ENCODE results near the gene PCK1. TPM values are rescaled to one million over a fixed set of nuclear protein-coding genes. Genes with fewer than 3 reads are reported as not detected.

The PCK1 gene
- total RNA-seq, 2 experiments from 2014 or later = not detected

DNA sequence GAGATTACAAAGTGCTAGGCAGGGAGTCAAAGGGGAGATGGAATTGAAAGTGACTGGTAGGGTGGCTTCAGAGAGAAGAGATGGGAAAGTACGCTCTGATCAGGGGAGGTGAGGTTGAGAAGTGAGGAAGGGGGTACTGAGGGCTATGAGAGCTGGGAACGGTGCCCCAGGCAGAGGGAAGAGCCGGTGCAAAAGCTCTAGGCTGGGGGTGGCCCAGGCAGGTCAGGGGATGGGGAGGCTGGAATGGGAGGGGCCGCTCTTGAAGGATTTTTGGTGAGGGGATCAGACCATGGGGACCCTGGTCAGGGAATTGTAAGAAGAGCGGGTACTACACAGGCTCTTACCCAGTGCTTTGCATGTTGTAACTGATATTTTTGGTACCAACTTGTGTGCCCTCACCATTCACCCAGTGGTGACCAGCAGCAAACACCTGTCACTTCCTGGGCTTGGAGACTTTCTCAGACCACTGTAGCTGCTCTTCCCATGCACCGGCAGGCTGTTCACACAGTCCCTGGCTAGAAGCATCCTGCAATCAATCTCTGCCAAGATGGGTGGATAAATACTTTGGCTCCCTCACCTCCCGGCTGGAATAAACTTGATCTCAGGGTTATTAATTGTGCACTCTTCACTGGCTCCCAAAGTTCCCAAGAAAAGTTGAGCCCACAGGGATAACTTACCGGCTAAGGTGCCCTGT, 24.0 kb downstream of the PCK1 start:
- peaks cover 2% of the 10 kb centered on the region for H3K4me1 Mint-ChIP-seq
- H3K36me3 Mint-ChIP-seq = no peaks in the 10 kb centered on the region
- no peak for DNase-seq
- peaks cover 53% of the 10 kb centered on the region for H3K27me3 Mint-ChIP-seq
- no peak overlapping the region for H3K27ac Mint-ChIP-seq
- no peak overlapping the region for H3K4me3 Mint-ChIP-seq
- H3K9me3 Mint-ChIP-seq = no peaks in the 10 kb centered on the region

DNA sequence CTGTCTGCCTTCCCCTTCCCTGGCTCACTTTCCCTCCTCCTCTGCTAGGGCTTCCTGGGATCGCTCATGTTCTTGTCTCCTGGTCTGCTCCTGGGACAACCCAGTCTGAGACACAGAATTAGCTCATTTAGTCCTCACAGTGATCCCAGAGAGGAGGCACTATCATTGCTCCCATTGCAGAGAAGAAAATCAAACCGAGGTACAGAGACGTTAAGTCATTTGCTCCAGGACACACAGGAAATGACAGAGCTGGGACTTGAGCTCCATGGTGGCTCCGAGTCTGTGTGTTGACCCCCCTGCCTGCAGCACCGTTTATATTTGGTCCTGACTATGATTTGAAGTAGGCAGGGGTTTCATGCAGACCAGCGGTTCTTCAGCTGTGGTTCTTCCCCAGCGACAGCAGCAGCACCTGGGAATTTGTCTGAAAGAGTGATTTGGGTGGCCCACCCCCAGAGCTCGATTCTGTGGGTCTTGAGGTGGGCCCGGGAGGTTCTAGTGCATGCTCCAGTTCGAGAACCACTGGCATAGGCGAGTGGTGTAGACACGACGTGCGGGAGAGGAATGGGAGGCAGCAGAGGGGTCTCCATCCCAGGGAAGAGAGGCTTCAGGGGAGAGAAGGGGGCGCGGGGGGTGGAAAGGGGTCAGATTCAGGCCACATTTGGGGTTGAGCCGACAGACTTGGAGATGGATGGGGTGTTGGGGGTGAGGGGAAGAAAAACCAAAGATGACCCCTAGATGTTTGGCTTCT, 24.7 kb downstream of the PCK1 start:
- Mint-ChIP-seq H3K4me1 (peaks cover 2% of the 10 kb centered on the region), H3K4me3 (no peak overlapping the region), H3K9me3 (no peaks in the 10 kb centered on the region), H3K27ac (no peak overlapping the region), H3K27me3 (peaks cover 45% of the 10 kb centered on the region), H3K36me3 (no peaks in the 10 kb centered on the region)
- DNase-seq = no peak

DNA sequence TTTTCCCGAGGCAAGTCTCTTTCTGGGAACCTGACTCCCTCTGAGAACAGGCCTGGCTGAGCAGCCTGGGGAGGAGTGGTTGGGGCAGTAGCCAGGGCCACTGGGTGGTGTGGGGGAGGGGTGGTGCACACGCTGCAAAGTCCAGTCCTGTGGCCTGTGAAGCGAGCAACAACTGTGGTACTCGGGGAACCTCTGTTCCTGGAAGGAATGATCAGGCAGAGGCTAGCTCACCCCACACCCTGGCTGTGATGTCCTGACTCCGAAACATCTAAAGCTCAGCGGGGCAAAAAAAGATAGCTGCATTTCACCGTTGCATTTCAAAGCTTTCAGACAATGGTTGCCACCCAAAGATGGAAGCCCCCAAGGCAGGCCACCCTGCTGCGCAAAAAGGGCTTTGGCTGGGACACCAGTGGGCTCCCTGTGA, 25.5 kb downstream of the PCK1 start:
- H3K27ac Mint-ChIP-seq = no peak overlapping the region
- no peaks in the 10 kb centered on the region for H3K36me3 Mint-ChIP-seq
- H3K9me3 Mint-ChIP-seq = no peaks in the 10 kb centered on the region
- DNase-seq = no peak
- H3K4me1 Mint-ChIP-seq = peaks cover 2% of the 10 kb centered on the region
- H3K4me3 Mint-ChIP-seq = no peak overlapping the region
- H3K27me3 Mint-ChIP-seq = peaks cover 38% of the 10 kb centered on the region

DNA sequence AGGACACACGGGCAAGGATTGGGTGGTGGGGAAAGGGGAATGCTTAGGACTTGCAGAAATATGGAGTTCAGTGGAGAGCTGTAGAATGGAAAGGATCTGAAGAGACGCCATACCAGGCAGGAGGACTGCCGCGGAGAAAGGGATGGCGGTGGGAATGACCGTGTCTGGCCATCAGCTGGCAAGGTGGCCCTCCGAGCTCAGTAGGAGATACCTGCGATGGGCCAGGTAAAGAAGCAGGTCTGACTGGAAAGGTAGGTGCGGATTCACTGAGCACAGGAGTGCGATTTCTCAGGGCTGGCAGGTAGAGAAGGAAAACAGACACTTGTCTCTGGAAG, 26.0 kb downstream of the PCK1 start:
- Mint-ChIP-seq H3K27me3 (peaks cover 33% of the 10 kb centered on the region), H3K36me3 (no peaks in the 10 kb centered on the region), H3K4me3 (no peak overlapping the region), H3K9me3 (no peaks in the 10 kb centered on the region), H3K4me1 (peaks cover 2% of the 10 kb centered on the region), H3K27ac (no peak overlapping the region)
- DNase-seq = no peak

DNA sequence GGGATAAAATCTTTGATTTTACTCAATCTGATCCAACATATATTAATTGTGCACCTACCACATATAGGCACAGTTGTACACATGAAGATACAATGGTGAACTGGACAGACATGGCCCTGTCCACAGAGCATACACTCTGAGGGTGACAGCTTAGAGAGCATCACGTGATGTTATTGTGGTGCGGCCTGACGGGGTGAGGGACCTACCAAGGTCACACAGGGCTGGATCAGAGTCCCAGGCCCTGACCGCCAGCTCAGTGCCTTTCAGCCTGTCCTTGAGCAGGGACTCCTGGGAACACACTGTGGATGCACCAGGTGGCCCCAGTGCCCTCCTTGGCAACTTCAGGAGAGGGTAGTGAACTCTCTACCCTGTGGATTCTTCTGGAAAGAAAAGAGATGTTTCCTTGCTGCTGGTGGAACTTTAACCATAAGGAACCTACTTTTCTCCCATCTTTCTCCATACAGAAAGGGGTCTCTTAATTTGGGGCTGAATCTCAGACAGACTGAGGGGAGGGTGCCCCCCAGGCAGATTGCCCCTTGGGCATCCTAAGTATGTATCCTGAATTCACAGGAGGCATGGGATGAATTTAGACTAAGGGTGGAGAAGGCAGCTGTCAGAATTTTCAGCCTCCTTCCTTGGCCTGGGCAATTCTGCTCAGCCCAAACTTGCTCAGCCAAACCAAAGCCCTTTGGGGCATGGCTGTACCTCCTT, 26.5 kb downstream of the PCK1 start:
- peaks cover 27% of the 10 kb centered on the region for H3K27me3 Mint-ChIP-seq
- DNase-seq = no peak
- H3K36me3 Mint-ChIP-seq = no peaks in the 10 kb centered on the region
- H3K4me1 Mint-ChIP-seq = peaks cover 2% of the 10 kb centered on the region
- no peak overlapping the region for H3K27ac Mint-ChIP-seq
- no peak overlapping the region for H3K4me3 Mint-ChIP-seq
- no peaks in the 10 kb centered on the region for H3K9me3 Mint-ChIP-seq

DNA sequence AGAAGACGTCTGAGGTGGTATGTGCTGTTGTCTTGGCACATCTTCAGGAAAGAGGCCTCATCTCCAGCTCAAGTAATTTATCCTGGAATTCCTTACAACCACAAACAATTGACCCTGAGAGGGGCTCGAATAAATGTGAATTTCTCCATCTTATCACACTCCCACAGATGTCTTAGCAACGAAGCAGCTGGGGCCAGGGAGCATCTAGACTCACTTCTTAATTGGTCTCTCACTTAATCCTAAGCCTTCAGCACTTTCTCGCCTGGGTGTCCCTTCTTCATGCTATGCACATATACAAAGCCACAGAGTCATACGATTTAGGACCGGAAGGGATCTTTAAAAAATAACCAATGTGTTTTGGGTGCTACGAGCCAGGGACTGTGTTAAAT, 27.1 kb downstream of the PCK1 start:
- peaks cover 22% of the 10 kb centered on the region for H3K27me3 Mint-ChIP-seq
- no peaks in the 10 kb centered on the region for H3K9me3 Mint-ChIP-seq
- H3K27ac Mint-ChIP-seq = no peak overlapping the region
- H3K4me1 Mint-ChIP-seq = peaks cover under 1% of the 10 kb centered on the region
- no peak for DNase-seq
- no peaks in the 10 kb centered on the region for H3K36me3 Mint-ChIP-seq
- H3K4me3 Mint-ChIP-seq = no peak overlapping the region

DNA sequence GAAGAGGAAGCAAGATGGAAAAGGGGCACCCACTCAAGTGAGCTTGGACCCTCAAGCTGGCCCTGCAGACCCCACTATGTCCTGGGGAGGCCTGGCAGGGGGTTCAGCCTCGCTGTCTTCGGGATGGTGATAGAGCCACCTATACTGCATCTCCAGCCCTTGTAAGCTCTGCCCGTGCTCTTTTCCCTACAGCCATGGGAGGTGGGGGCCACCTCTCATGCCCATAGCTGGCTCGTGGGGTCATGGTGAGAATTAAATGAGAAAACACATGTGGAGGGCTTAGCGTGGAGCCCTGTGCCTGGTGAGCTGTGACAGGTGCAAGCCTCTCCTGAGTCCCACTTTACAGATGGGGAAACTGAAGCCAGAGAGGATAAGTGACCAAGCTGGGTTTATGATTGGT, 27.7 kb downstream of the PCK1 start:
- H3K27ac Mint-ChIP-seq = no peak overlapping the region
- DNase-seq = no peak
- no peaks in the 10 kb centered on the region for H3K36me3 Mint-ChIP-seq
- no peaks in the 10 kb centered on the region for H3K4me1 Mint-ChIP-seq
- no peaks in the 10 kb centered on the region for H3K9me3 Mint-ChIP-seq
- no peak overlapping the region for H3K4me3 Mint-ChIP-seq
- peaks cover 16% of the 10 kb centered on the region for H3K27me3 Mint-ChIP-seq

DNA sequence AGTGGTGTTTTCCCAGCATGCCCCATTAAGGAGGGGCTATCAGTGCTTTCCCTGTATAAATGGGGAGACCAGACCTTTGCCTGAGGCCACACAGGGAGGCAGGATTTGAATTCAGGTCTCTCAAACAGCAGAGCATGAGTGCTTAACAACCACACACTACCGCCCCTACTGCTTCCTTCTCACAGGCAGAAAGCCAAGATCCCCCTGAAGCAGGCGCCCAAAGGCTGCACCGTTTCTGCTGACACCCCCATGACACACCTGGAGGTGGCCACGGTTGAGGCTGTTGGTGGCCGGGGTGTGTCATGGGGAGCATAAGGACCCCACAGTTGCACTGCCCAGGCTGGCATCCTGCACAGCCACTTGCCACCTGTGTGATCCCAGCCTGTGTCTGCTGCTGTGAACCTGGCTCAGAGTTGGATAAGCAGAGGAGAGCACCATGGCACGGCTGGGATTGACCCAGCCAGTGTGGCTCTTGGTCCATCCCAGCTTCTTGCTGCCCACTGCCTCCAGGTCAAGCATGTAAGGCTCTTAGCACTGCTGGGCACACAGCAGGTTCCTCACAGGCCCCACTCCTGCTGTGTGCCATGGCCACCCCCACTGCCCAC, 28.3 kb downstream of the PCK1 start:
- no peak overlapping the region for H3K27ac Mint-ChIP-seq
- no peaks in the 10 kb centered on the region for H3K9me3 Mint-ChIP-seq
- no peaks in the 10 kb centered on the region for H3K36me3 Mint-ChIP-seq
- no peak overlapping the region for H3K4me3 Mint-ChIP-seq
- peaks cover 15% of the 10 kb centered on the region for H3K27me3 Mint-ChIP-seq
- DNase-seq = no peak
- no peaks in the 10 kb centered on the region for H3K4me1 Mint-ChIP-seq

DNA sequence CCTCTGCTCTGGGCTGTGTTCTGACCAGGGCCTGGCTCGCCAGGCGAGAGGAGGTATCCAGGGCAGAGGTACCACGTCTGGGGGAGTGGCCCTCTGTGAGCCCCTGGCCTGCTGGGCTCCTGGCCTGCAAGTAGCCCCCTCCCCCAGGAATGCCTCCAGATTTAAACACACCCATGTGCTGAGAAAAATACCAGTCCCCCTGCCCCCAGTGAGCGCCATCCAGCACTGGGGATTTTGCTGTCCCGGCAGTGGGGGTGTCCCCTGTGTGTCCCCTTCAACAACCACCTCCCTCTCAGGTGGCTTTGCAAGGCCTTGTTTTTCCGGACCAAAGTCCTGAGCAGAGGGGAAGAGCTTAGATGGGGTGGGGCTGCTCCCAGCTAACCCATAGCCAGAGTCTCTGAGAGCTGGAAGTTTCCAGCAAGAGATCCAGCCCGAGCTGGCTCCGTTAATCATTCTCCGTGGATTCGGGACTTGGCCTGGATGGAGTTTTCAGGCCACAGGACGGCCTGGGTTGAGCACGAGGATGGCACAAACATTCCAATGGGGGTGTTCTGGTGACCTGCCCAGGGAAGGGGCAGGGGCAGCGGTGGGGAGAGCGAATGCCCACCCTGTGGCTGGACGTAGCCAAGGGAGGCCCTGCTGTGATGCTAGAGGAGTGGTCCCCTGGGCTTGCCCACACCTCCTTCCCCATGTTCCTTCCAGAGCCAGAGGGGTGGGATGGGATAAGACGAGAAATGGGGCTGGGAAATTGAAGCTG, 29.0 kb downstream of the PCK1 start:
- no peak for DNase-seq
- H3K27me3 Mint-ChIP-seq = peaks cover 10% of the 10 kb centered on the region
- H3K9me3 Mint-ChIP-seq = no peaks in the 10 kb centered on the region
- H3K36me3 Mint-ChIP-seq = no peaks in the 10 kb centered on the region
- no peak overlapping the region for H3K4me3 Mint-ChIP-seq
- H3K4me1 Mint-ChIP-seq = no peaks in the 10 kb centered on the region
- H3K27ac Mint-ChIP-seq = no peak overlapping the region

DNA sequence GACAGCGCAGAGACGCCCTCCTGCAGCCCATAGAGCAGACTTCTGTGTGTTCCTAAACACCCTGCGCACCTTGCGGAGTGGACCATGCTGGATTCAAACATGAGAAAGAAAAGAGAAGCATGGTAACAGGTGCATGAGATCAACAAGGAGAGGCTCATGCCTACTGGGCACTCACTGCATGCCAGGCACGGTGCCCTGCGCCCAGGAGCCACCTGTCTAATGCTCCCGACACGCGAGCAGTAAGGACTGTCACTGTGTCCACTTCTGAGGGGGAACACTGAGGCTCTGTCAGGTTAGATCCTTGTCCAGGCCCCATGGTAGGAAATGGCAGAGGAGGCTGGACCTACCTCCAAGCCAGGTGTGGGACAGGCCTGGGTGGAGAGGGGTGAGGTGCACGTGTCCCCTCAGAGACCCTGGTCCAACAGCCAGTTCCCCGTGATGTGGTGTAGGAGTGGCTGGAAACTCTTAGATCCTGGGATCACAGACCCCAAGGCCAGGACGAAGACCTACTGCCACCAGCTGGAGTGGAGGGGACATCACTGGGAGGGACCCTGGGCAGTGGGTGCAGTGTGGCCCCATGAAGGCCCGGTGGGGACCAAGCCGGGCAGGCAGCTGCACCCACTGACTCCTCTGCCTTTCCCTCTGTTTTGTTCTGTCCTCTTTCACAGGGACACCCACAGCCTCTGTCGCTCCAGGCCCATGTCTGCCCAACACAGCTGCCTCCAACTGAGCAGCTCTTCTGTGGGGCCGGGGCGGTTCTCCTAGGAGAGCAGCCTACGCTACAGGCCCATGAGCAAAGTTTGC, 29.8 kb downstream of the PCK1 start:
- no peak for DNase-seq
- peaks cover 4% of the 10 kb centered on the region for H3K27me3 Mint-ChIP-seq
- H3K4me1 Mint-ChIP-seq = no peaks in the 10 kb centered on the region
- H3K27ac Mint-ChIP-seq = no peak overlapping the region
- no peaks in the 10 kb centered on the region for H3K9me3 Mint-ChIP-seq
- H3K4me3 Mint-ChIP-seq = no peak overlapping the region
- H3K36me3 Mint-ChIP-seq = no peaks in the 10 kb centered on the region

DNA sequence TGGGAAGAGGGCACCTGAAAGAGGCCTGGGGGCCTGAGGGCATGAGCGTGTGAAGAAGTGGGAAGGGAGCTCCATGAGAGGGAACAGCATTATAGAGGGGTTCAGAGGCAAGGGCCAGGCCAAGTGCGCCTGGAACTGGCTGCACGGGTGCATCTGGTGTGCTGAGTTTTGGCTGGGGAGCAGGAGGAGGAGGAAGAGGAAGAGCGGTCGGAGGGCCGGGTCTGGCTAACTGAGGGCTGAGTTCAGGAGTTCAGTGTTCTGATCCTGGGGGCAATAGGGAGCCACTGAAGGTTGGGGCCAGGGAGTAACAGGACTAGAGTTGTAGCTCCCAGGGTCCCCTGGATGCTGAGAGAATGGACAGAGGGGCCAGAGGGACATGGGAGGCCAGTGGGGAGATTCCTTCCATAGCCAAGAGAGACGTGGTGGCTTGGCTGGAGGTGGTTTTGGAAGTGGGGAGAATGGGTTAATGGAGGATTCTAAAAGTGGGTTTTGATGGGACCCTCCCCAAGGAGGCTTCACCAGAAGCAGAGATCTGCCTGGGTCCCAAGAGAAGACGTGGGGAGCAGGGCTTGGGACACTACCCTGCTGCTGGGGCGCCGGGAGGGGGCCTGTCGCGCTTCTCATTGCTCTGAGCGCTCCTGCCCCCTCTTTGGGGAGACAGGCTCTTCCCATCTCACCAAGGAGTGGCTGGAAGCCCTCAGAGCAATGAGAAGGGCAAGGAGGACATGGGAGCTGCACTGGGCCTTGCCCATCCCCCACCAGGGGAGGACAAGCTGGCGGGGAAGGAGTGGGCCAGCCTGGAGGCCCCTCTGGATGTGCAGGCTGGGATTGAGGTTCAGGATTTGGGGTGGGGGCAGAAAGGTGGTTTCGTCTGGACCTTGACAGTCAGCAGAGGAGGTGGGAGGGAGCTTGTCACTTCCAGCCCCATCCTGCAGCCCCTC, 30.6 kb downstream of the PCK1 start:
- no peaks in the 10 kb centered on the region for H3K27me3 Mint-ChIP-seq
- no peak overlapping the region for H3K27ac Mint-ChIP-seq
- no peak for DNase-seq
- H3K4me3 Mint-ChIP-seq = no peak overlapping the region
- H3K36me3 Mint-ChIP-seq = no peaks in the 10 kb centered on the region
- no peaks in the 10 kb centered on the region for H3K4me1 Mint-ChIP-seq
- H3K9me3 Mint-ChIP-seq = no peaks in the 10 kb centered on the region

DNA sequence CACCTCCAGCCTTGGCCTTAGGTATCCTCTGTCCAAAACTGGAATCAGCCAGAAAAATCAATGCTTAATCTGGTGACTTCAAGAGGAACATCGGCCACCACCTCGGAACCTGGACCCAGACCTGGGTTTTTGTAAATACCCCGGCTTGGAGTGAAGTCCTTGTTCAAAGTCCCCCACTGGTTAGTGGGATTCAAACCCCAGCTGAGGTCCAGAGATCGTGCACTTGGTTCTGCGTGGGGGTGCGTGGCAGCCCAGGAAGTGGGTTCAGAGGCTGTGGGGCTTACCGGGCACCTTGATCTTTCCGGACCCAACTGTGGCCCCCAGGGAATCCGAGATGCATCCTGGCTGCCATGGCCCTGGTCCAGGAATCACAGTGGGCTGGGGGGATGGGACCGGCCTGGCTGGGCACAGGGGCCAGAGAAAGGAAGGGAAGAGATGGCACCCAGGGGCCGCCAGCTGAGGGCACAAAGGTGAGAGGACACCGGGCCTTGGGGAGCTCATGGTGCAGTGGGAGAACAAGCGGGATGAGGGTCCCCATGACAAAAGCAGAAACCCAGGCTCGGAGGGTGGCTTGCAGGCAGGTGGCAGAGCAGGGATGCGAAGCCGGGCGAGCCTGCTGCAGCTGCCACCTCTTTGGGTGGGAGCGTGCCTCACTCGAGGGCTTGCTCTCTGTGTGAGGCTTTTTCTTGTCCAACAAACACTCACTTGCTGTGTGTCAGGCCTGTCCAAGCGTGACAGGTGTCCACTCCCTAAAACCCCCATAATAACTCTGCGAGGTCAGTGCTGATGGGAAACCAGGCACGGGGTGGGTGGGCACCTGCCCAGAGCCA, 31.6 kb downstream of the PCK1 start:
- no peaks in the 10 kb centered on the region for H3K9me3 Mint-ChIP-seq
- H3K4me1 Mint-ChIP-seq = peaks cover 3% of the 10 kb centered on the region
- no peak for DNase-seq
- no peaks in the 10 kb centered on the region for H3K27me3 Mint-ChIP-seq
- H3K4me3 Mint-ChIP-seq = no peak overlapping the region
- no peak overlapping the region for H3K27ac Mint-ChIP-seq
- no peaks in the 10 kb centered on the region for H3K36me3 Mint-ChIP-seq

All from activated naive CD8-positive, alpha-beta T cell treated with anti-CD3 and anti-CD28 coated beads for 36 hours (primary cell).